Measurements from ENCODE around the gene SDK2.

Gene SDK2

DNA sequence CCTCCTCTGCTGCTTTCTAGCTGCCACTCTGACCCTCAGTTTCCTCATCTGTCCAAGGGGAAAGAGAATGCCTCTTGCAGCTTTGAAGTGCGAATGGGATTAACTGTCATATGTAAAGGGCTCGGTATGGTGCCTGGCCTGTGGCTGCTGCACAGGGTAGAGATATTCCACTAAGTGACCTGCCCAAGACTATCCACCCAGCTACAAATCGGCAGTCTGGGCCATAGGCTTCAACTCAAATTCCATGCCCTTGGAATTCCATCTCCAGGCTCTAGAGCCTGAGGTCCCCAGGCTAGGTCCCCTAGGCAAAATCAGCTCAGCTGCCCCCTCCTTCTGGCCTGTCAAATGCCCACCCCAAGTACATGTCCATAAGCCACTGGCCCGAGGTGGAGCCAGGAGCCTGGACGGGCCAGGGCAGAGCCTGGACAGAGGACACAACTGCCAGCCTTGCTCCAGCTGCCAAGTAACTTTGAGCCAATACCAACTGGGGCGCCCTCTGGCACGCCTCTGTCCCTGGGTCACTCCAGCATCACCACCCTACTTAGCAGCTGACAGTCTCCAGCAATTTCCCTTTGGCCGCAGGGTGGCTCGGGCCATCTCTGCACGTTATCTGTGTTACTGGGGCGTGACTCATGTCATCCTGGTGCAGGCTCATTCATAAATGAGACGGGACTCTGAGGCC is 57.2 kb downstream of the SDK2 start:
- no peak for DNase-seq (ENCODE audit: low read depth)

DNA sequence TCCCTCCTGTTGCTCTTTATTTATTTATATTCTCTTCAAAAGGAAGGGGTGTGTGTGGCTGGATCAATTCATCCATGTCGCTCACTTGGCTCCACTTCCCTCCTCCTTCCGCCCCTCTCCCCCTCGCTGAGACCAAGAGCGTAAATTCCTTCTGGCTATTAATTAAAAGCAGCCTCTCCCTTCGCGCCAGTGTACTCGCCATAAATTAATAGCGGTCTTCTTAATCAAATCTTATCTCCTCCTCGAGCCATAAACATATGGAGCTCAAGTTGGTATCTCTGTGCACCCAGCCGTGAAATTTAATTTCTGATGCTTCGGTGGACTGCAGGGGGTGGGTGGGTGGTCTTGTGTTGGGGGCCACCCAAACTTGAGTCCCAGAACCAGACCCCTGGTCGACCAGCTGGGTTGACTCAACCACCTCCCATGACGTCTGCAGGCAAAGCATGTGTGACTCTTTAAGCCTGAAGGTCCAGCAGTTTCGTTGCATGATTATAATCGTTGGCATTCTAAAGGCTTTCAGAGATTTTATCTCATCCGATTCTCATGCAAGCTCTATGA is 57.9 kb downstream of the SDK2 start:
- DNase-seq (ENCODE audit: low read depth) = no peak

DNA sequence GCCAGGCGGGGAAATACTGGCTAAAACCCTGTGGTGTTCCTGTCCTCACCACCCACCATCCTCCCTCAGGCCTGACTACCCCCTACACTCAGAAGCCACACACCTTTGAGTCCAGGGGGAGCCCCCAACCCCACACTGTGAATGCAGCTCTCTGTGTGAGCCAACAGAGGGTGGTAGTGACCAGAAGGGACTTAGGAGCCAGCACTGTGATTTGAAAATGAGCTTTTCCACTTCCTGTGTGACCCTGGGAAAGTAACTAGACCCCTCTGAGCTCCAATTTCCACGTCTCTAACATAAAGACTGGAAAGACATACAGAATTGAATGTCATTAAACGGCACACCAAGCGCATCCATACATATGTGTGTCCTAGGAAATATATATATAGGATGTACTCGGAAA is 58.7 kb downstream of the SDK2 start:
- DNase-seq (ENCODE audit: low read depth) = no peak

DNA sequence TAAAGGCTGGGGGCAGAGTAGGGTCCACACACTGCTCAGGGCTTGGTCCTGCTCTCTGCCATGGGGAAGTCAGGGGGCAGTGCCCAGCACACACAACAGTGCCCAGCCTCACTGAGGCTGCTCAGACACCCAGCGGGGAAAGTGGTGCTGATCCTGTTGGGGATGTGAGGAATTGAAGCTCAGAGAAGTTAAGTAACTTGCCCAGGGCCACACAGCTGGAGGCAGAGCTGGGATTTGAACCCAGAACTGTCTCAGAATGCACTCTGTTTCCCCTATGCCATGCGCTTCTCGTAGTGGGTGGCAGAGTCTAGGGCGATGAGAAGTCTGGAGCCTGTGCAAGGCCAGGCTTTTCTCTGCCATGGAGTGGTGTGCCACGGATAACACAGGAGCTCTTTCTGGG is 59.3 kb downstream of the SDK2 start:
- no peak for DNase-seq (ENCODE audit: low read depth)

DNA sequence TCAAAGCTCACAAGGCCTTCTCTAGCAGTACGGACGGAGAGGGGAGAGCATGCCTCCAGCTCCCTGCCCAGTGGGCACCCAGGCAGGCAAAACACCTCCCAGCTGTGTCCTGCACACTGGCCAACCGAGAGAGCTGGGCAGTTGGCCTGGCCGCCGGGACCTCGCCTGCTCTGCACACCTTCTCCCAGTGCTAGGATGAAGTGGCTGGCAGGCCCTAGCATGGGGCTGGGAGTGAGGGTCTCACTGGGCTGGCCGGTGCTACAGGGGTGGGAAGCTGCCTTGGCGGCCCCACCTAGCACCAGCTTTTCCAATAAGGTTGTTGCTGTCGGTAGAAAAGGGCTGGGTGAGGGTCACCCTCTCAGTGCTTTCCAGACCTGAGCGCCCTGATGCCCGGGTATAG is 60.2 kb downstream of the SDK2 start:
- DNase-seq (ENCODE audit: low read depth) = no peak

DNA sequence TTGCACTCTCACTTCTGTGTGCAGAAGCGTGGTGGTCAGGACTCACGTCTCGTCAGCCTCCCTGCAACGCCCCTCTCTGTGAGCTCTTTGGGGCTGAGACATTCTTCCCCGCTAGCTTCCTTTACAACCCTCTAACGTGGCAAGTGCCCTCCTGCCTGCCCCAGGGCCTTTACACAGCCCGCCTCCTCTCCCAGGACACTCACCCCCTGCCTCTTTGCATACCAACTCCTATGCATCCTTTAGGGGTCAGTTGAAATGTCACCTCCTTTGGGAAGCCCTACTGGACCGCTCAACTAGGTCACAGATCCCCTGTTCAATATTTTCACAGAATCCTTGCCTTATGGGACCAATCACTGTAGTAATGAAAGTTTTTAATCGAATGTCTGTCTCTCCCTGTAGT is 61.4 kb downstream of the SDK2 start:
- DNase-seq (ENCODE audit: low read depth) = no peak

DNA sequence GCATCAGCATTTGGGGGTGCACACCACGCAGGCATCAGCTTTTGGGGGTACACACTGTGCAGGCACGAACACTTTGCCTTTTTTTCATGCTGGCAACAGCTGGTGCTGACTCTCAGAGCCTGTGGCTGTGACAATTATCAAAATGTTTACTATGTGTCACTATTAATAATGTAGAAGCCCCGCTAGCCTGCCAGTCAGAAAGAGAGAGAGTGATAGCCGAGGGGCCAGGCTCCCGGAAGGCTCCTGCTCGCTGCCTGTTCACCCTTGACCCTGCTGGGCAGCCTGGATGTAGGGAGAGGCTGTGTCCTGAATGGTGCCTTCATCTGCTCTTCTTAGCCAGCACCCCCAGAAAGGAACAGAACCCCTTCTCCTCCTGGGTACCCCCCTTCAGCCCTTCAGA is 61.9 kb downstream of the SDK2 start:
- DNase-seq (ENCODE audit: low read depth) = no peak

DNA sequence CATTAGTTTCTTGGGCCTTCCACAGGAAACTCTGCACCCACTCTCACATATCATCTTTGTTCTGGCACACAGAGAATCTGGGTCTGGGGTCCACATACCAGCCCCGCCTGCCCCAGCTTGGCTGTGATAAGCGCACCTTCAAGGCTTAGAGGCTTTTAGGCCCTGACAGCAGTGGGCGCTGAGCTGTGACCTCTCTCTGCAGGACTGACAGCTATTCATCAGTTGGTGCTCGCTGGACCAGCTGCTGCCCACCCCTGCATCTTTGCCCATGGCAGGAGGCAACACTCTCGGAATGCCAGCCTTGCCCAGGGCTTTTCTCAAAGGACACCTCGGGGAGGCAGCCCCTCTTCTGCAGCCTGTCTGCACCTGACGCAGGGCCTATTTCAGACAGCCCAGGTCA is 62.9 kb downstream of the SDK2 start:
- no peak for DNase-seq (ENCODE audit: low read depth)

DNA sequence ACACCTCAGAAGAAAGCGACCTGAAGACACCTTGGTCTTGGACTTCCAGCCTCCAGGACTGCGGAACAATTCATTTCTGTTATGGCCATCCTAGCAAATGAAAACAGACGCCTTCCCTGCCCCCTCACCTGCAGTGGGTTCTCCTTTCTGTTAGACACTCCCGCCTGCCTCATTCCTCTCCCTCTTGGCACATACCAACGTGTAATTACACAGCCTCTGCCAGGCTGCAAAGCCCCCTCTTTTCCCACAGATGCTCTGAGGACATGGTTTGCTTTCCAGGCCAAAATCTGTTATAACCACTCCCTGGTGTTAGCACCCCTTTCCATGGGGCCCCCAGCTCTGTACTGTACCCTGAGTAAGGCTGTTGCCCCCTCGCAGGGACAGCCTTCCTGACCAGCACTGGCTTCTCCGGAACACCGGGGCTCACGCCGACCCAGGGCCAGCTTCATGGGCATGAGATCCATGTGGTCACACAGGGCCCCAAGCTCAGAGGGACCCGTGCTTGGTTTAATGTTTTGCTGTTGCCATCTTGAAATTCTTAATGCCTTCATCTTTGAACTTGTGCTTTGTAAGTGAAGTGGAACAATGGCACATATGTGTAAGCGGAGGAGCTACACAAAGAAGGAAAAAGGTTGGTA is 64.1 kb downstream of the SDK2 start:
- no peak for DNase-seq (ENCODE audit: low read depth)

DNA sequence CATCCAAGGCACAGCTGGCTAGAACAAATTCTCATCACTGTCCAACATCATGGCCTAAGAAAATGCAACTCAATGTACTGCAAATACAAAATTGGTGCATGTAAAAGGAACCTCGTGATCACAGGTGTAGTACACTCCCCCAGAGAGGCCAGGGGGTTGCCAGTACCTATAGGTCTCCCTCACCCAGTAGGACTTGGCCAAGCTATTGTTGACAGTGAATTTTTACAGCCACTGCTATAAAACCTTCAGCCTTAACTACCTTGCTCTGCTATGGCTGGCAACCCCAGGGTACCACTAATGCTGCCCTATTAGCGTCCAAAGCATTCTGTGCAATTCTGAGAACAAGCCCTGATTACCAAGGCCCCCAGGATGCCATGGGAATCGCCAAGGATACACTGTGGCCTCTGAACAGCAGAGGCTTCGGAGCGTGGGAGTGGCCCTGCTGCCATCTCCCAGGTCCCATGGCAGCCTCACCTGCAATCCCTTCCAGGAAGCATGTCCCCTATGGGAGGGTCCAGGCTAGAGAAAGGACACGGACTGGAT is 67.6 kb downstream of the SDK2 start:
- DNase-seq (ENCODE audit: low read depth) = no peak

DNA sequence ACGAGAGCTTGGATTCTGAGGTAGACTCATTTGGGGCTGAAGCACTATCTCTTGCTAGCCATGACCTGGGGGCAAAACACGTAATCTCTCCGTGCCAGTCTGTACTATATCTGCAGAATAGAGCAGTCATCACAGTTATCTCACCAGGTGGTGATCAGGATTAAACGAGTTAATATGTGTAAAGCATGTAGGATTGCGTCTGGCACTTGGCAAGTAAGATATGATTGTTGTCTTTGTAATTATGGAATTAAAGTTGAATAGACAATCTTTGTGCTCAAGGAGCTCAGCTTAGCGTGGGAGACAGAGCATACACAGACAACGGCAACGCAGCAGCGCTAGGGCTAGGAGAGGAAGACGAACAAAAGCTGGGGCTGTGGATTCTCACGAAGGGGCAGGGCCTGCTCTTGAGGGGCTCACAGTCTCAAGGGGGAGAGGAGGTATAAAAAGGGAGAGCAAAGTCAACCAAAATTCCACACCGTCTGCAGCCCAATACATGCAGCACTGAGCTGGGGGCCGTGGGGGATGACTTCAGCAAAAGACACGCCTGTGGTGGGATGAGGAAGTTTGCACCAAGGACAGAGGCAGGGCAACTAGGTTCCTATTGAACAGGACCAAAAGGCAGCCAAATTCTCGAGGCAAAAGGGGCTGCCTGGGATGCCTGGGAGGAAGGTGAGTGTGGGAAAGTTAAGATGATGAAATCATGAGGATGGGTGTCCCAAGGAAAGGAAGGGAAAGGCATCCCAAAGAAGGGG is 68.6 kb downstream of the SDK2 start:
- DNase-seq (ENCODE audit: low read depth) = no peak

DNA sequence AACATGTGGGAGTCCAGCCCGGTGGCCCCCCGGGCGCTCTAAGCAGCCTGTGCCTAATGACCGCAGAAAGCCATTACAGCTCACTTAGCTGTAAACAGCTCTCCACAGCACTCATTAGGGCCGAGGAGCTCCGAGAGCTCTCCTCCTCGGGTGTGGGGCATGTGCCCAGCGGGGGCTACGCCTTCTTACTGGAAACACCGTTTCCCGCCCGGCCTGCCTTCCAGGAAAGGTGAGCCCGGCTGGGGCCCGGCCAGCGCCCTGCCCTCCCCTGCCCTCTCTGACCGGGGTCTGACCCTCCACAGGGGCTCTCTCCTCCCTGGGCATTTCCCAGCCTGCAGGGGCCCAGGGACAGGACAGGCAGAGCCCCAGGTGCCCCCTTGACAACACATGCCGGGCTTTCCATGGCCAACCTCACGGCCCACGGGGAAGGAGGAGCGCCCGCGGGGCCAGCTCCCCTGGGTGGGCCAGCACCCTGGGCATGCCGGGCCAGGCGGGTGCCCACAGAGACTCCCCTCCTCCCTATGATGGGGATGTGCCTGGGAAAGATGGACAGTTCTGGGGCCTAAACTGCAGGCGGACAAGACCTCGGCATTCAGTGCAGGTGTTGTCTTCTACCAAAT is 72.6 kb downstream of the SDK2 start:
- DNase-seq (ENCODE audit: low read depth) = no peak

DNA sequence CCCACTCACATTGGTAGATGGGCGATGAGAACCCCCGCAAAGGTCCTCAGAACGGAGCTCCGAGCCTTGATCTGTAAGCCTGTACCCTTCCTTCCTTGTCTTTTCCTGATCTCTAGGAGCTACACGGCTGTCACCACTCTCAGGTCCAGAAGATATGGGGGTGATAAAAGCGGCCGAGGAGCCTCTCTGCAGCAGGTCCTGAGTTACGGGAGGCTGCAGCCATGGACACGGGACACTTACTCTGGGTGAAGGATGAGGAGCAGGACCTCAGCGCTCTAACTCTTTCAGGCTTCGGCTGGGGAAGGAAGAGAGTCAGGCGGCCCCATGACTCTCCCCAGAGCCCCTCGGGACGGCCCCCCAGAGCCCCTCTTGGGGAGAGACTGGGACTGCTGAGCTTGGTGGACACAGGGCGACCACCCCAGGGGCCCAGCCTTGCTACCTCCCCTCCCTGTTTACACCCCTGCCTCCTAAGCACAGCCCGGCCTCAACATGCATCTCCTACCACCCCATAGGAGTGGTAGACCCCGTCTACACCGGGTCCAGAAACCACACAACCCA is 74.4 kb downstream of the SDK2 start:
- DNase-seq (ENCODE audit: low read depth) = no peak

DNA sequence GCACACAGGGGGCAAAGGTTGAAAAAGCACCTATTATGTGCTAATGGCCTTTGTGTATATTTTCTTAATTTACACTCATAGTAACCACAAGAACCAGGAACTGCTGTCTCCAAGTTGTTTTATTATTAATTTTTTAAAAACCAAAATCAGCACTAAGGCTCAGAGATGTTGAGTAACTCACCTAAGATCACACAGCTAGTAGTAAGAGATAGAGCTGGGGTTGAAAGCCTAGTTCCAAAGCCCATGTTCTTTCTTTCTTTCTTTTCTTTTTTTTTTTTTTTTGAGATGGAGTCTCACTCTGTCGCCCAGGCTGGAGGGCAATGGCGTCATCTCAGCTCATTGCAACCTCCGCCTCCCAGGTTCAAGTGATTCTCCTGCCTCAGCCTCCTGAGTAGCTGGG is 75.3 kb downstream of the SDK2 start:
- DNase-seq (ENCODE audit: low read depth) = no peak

DNA sequence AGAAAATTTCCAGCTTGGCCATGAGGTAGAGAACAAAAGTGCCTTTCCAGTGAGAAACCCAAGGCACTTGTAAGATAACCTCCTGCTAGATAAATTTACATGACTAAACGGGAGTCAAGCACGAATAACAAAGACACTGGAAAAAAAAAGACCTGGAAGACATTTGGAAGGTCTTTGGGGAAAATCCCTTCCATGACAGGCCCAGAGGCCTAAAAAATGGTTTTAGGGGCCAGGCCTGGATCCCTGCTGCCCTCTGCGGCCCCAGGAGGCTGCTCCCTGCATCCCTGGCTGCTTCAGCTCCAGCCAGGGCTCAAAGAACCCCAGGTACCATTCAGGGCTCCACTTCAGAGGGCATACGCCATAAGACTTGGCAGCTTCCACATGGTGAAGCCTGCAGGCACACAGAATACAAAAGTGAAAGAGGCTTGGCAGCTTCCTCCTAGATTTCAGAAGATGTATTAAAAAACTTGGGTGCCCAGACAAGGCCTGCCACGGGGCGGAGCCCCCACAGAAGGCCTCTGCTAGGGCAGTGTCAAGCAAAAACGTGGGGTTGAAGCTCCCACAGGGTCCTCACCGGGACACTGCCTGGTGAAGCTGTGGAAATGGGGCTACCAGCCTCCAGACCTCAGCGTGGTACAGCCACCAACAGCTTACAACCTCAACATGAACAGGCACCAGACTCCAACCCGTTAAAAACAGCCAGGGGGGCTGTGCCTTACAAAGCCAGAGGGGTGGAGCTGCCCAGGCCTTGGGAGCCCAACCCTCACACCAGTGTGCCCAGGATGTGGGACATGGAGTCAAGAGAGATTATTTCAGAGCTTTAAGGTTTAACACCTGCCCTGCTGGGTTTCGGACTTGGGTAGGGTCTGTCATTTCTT is 77.1 kb downstream of the SDK2 start:
- no peak for DNase-seq (ENCODE audit: low read depth)

DNA sequence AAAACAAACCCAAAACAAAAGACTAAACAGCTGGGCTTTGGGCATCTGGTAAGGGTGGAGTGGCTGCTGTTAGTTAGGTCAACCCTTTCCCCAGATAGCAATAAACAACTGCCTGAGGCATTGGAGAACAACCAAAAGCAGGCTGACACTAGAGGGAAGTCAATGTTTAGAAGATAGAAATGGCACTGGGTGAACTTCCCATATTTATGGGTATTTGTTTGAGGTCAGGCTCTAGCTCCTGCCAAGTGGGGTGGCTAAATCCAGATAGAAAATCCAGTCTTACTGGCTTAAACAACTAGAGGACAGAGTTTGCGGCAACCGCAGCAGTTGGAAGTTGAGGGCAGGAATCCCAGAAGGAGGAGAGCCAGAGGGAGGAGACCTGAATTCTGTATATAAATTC is 79.4 kb downstream of the SDK2 start:
- DNase-seq (ENCODE audit: low read depth) = no peak

DNA sequence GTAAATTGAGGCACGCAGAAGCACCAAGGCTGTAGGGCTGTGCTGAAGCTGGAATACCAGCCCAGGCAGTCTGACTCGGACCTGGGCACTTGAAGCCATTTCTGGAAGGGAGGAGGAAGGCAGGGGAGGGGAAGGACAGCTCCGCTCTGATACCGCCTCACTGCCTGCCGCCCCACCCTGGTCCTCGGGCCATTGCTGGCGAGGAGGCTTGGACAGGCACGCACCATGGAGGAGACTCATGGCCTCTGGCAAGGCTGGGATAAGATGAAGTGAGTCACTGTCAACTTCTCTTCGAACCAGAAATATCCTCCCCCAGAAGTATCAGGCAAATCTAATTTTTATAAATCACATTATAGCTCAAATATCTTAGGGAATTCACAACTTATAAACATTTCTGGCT is 81.3 kb downstream of the SDK2 start:
- DNase-seq (ENCODE audit: low read depth) = no peak

DNA sequence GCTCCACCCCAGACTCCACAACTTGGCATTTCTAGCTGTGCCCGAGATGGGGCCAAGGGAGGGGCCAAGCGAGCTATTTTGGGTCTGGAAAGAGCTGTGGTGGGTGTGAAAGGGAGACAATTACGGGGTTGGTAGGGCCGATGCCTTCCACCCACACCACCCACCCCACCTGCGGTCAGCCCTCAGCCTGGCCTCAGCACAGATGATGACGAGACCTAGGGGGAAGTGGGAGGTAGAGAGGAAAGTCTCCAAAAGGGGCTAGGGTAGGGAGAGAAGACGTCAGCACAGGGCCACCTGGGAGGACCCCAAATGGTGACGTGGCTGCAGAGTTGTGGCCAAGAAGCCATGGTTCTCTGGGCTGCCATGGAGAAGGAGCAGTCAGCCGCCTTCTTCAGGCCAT is 83.1 kb downstream of the SDK2 start:
- DNase-seq (ENCODE audit: low read depth) = no peak

DNA sequence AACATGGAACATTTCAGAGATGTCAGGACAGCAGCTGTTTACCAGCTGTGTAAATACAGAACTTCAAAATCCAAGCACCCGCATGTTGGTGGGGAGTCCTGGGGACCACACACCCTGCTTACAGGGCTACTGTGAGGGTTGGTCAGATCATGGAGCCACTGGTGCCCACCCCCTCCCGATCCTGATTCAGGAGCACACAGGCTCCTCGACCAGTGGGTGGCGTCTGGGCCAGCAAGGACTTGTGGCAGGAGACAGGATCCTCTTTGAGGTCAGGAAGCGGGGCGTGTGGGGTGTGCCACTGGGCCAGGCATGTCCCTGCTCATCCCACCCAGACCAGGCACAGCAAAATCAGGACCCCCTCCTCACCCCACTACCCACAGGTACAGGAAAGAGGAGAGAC is 83.6 kb downstream of the SDK2 start:
- DNase-seq (ENCODE audit: low read depth) = peak; percentile 7

DNA sequence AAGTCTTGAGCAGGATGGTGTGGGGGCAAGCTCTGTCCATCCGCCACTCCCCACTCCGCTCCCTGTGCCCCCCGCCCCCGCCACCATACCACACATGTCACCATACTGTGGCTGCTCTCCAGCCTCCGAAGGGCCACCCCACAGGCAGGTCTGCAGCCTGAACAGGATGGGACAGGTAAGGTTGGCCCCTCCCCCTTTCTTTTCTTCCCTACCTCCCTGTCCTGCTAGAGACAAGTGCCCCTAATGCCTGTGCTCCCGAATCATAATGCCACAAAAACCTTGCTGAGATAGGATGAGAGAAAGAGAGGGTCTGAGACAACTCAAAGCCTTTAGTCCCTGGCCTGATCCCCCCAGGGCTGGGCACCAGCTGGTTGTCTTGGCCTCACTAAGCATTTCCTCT is 84.7 kb downstream of the SDK2 start:
- DNase-seq (ENCODE audit: low read depth) = no peak

Measured in iris pigment epithelial cell (primary cell).